GM12872 (cell line): ENCODE measurements around the gene PAK6.

Experiments
- TF ChIP-seq, protein P1 (sequence below): IDR thresholded peaks from 3 replicates; pipeline ENCODE4 v1.5.1; 2011; ENCODE audit warnings: low read depth, mild to moderate bottlenecking, low read length, moderate library complexity; ENCODE audit not compliant: insufficient read depth

Gene PAK6

DNA sequence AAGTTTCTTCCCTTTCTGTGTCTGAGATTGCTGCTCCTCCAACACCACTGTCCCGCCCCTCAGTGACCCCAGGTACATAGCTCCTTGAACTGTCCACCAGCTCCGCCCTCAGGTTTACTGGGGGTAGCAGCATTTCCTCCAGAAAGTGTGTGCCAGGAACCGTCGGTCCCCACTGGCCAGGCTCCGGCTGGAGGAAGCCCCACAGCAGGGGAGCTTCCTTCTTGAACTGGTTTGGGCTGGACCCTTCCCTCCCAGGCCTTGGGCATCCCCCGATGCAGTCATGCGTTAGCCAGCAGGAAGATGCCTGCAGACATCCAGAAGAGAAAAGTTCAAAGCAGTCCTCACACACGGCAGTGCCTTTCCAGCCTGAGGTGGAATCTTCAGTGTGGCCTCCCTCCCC lies 19.7 kb downstream of the PAK6 start:
- TF ChIP-seq, protein P1, sequence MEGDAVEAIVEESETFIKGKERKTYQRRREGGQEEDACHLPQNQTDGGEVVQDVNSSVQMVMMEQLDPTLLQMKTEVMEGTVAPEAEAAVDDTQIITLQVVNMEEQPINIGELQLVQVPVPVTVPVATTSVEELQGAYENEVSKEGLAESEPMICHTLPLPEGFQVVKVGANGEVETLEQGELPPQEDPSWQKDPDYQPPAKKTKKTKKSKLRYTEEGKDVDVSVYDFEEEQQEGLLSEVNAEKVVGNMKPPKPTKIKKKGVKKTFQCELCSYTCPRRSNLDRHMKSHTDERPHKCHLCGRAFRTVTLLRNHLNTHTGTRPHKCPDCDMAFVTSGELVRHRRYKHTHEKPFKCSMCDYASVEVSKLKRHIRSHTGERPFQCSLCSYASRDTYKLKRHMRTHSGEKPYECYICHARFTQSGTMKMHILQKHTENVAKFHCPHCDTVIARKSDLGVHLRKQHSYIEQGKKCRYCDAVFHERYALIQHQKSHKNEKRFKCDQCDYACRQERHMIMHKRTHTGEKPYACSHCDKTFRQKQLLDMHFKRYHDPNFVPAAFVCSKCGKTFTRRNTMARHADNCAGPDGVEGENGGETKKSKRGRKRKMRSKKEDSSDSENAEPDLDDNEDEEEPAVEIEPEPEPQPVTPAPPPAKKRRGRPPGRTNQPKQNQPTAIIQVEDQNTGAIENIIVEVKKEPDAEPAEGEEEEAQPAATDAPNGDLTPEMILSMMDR, result no peak

DNA sequence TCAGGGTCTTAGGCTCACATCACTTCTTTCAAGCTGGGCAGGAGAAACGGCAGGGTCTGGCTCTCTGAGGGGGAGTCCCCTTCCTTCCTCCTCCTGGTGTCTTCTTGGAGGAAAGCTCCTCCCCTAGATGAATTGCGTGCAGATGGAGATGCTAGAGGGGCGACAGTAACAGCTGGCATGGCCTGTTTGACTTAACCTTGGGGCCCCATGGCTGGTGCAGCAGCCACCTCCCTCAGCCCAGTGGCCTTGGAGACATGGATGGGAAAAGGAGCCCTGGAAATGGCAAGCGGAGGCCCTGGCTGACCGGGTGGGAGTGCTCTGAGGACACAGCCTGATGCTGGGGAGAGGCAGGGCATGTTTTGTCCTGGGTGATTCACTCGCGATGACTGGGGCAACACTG lies 20.2 kb downstream of the PAK6 start:
- TF ChIP-seq, protein P1, result no peak

- TF ChIP-seq, protein P1, result no peak
Observed at GRCh38 chr15:40263024-40263754, 24.3 kb downstream of the PAK6 start.

- TF ChIP-seq, protein P1, result no peak
Observed at GRCh38 chr15:40264321-40265153, 25.7 kb downstream of the PAK6 start.

DNA sequence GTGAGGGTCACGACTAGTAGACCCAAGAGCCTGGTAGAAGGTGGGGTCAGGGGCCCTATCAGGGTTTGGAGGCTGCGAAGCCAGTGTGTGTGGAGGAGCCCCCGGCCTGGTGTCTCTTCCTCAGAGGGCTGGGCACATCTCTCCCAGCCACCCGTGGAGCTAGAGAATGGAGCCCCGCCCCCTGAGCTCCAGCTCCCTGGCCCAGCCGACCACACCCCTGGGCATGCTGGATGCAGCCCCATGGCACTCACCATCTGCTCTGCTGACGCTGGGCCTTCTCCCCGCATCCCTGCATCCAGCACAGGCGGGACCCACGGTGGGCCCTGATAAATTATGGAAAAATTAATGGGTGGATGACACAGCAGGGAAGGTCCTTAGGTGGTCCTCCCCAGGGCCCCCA lies 26.5 kb downstream of the PAK6 start:
- TF ChIP-seq, protein P1, result no peak

- TF ChIP-seq, protein P1, result no peak
Observed at GRCh38 chr15:40265875-40266274, 27.0 kb downstream of the PAK6 start.

DNA sequence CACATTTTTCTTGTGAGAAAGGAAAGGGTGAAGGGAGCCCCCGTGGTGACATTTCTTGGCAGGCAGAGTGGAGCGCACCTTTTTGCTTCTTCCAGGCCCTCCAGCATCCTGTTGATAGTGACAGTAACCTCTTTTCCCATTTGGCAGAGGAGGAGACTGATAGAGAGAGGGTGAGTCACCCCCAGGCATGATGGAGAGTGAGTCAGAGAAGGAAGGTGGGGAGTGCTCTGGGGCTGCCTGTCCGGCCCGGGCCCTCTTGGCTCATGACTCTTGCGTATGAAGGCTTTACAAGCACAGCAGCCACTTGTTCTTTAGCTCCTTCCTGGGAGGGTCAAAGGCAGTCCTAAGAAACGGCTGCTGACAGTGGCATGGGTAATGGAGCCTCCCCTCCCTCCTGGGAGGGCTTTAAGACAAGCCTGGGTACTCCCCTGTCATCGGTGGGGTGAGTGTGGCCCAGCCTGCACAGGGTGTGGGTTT lies 28.0 kb downstream of the PAK6 start:
- TF ChIP-seq, protein P1, result no peak
